Measurements from ENCODE around the gene SLC26A11. TPM values are rescaled to one million over a fixed set of nuclear protein-coding genes. Genes with fewer than 3 reads are reported as not detected.

Gene SLC26A11
- total and polyA plus RNA-seq, 8 donors = 2.3 to 93.3 (median 7.9) TPM

DNA sequence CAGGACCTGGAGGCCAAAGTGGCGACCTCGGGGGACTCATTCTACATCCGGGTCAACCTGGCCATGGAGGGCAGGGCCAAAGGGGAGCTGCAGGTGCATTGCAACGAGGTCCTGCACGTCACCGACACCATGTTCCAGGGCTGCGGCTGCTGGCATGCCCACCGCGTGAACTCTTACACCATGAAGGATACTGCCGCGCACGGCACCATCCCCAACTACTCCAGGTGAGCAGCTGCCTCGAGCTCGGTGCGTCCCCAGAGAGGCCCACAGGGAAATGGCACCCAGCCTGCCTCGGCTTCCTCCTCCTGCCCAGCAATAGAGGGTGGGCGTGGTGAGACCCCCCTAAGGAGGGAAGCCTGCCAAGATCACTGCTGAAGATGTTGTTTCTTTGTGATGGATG, 18.0 kb upstream of the SLC26A11 start:
- no peak for DNase-seq
- Histone ChIP-seq H3K27me3 (peaks cover 0 to 7% (median 0%) of the 10 kb centered on the region in 3 donors), H3K9me3 (no peaks in the 10 kb centered on the region), H3K36me3 (peaks cover 0 to 4% (median 0%) of the 10 kb centered on the region in 4 donors), H3K4me1 (no peaks in the 10 kb centered on the region), H3K27ac (no peak overlapping the region), H3K4me3 (no peak overlapping the region)
- TF ChIP-seq, protein P1, sequence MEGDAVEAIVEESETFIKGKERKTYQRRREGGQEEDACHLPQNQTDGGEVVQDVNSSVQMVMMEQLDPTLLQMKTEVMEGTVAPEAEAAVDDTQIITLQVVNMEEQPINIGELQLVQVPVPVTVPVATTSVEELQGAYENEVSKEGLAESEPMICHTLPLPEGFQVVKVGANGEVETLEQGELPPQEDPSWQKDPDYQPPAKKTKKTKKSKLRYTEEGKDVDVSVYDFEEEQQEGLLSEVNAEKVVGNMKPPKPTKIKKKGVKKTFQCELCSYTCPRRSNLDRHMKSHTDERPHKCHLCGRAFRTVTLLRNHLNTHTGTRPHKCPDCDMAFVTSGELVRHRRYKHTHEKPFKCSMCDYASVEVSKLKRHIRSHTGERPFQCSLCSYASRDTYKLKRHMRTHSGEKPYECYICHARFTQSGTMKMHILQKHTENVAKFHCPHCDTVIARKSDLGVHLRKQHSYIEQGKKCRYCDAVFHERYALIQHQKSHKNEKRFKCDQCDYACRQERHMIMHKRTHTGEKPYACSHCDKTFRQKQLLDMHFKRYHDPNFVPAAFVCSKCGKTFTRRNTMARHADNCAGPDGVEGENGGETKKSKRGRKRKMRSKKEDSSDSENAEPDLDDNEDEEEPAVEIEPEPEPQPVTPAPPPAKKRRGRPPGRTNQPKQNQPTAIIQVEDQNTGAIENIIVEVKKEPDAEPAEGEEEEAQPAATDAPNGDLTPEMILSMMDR (IDR thresholded peaks at IDR 0.05) = no peak
- TF ChIP-seq POLR2AphosphoS5 (IDR thresholded peaks at IDR 0.05) = no peak
- no peak for TF ChIP-seq EP300 (IDR thresholded peaks at IDR 0.05)
- no peak for TF ChIP-seq POLR2A (IDR thresholded peaks at IDR 0.05)
- intact Hi-C loops (cut with DNase I; ENCODE audit: low total_unique reads) = no loop called here
- 88 to 93% (median 90%) methylated on average over 17 of the region's 17 CpGs for WGBS, 5 donors

DNA sequence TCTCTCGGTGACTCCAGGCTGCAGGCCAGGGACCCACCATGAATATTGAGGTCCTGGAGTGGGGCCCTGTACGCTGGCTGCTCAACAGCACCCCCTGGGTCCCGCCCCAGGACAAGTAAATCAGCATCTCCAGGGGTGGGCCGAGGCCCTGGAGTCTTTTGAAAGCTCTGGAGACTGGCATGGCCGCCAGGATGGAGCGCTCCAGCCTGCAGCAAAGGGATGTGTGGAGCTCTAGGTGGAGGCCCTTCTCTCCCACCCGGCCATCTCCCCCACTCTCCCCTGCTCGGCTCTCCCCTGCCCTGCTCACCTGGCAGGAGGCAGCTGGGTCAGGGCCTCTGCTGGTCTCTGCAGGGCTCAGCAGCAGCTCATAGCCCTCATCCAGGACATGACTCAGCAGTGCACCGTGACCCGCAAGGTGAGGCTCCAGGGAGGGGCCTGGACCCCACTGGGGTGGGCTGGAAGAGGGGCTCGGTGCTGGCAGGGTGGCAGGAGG, 16.7 kb upstream of the SLC26A11 start:
- peaks cover 0 to 2% (median 0%) of the 10 kb centered on the region in 3 donors for H3K27me3 ChIP-seq
- no peak overlapping the region for H3K27ac ChIP-seq
- no peak overlapping the region for H3K4me3 ChIP-seq
- 79 to 88% (median 86%) methylated on average over 10 to 11 of the region's 11 CpGs for WGBS, 5 donors
- no peaks in the 10 kb centered on the region for H3K9me3 ChIP-seq
- no peaks in the 10 kb centered on the region for H3K4me1 ChIP-seq
- intact Hi-C loops (cut with DNase I; ENCODE audit: low total_unique reads) = no loop called here
- TF ChIP-seq EP300 (IDR thresholded peaks at IDR 0.05) = no peak
- TF ChIP-seq POLR2A (IDR thresholded peaks at IDR 0.05) = no peak
- no peak for TF ChIP-seq POLR2AphosphoS5 (IDR thresholded peaks at IDR 0.05)
- TF ChIP-seq, protein P1 (IDR thresholded peaks at IDR 0.05) = no peak
- peaks cover 0 to 15% (median 7%) of the 10 kb centered on the region in 4 donors for H3K36me3 ChIP-seq
- no peak for DNase-seq

DNA sequence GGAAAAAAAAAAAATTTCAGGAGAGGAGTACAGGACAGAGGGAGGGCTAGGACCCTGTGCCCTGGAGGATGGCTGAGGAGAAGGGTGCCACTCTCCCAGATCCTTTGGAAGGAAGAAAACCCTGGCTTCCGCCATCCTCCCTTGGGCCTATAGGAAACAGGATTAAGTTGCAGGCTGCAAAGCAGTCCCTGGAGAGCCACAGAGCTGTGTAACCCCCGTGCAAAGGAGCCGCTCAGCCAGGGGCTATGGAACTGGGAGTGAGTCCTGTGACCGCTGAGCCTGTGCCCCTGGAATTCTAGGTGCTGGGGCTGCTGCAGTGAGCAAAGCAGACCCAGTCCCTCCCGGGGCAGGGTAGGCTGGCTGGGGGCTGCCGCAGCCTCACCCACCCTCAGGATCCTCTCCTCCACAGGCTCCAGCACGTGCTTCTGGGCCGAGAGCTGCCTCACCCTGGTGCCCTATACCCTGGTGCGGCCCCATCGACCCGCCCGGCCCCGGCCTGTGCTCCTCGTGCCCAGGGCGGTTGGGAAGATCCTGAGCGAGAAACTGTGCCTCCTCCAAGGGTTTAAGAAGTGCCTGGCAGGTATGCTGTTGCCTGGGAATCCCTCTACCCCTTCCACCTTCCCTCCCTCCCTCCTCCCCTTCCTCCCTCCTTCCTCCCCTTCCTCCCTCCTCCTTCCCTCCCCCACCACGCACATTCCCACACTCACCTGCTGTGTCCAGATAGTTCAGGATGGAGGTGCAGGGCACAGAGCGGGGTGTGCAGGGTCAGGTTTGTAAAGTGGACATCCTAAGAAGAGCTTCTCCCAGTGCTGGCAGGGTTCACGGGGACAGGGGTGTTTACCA, 15.4 kb upstream of the SLC26A11 start:
- TF ChIP-seq POLR2A (IDR thresholded peaks at IDR 0.05) (no peak), POLR2AphosphoS5 (IDR thresholded peaks at IDR 0.05) (no peak), EP300 (IDR thresholded peaks at IDR 0.05) (no peak)
- TF ChIP-seq, protein P1 (IDR thresholded peaks at IDR 0.05) = no peak
- 76 to 87% (median 84%) methylated on average over 12 to 19 of the region's 19 CpGs for WGBS, 5 donors
- H3K4me3 ChIP-seq = no peak overlapping the region
- H3K36me3 ChIP-seq = peaks cover 2 to 28% (median 21%) of the 10 kb centered on the region in 4 donors
- no peaks in the 10 kb centered on the region for H3K4me1 ChIP-seq
- intact Hi-C loops (cut with DNase I; ENCODE audit: low total_unique reads) = no loop called here
- H3K27me3 ChIP-seq = no peaks in the 10 kb centered on the region
- H3K9me3 ChIP-seq = no peaks in the 10 kb centered on the region
- no peak overlapping the region for H3K27ac ChIP-seq
- DNase-seq = no peak

DNA sequence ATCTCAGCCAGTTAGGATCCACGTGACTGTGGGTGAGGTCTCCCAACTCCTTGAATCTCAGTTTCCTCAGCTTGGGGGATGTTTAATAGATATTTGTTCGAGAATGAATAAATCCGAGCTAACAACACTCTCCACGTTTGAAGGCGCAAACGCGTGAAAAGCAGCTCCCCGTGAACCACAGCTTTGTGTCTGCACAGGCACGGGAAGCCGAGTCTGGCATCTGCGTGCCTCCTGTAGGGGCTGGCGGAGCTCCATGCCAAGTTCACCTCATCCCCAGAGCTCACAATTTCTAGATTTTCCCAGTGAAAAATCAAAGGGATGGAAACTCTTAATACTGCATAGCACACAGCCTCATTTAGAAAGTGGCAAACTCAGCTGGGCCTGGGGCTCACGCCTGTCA, 14.4 kb upstream of the SLC26A11 start:
- TF ChIP-seq EP300 (IDR thresholded peaks at IDR 0.05) (no peak), POLR2AphosphoS5 (IDR thresholded peaks at IDR 0.05) (no peak), POLR2A (IDR thresholded peaks at IDR 0.05) (no peak)
- TF ChIP-seq, protein P1 (IDR thresholded peaks at IDR 0.05) = no peak
- 90 to 95% (median 93%) methylated on average over 13 of the region's 13 CpGs for WGBS, 5 donors
- Histone ChIP-seq H3K36me3 (peaks cover 11 to 38% (median 30%) of the 10 kb centered on the region in 4 donors), H3K4me3 (no peak overlapping the region), H3K27ac (no peak overlapping the region), H3K27me3 (no peaks in the 10 kb centered on the region), H3K4me1 (no peaks in the 10 kb centered on the region), H3K9me3 (no peaks in the 10 kb centered on the region)
- intact Hi-C loops (cut with DNase I; ENCODE audit: low total_unique reads) = no loop called here
- DNase-seq = no peak

All from stomach (tissue), 9 donors.